ENCODE results near the gene NPTX1. TPM values are rescaled to one million over a fixed set of nuclear protein-coding genes. Genes with fewer than 3 reads are reported as not detected.

The NPTX1 gene
- total and polyA plus RNA-seq, 4 donors, result 0.56 to 7.5 (median 1.2) TPM

DNA sequence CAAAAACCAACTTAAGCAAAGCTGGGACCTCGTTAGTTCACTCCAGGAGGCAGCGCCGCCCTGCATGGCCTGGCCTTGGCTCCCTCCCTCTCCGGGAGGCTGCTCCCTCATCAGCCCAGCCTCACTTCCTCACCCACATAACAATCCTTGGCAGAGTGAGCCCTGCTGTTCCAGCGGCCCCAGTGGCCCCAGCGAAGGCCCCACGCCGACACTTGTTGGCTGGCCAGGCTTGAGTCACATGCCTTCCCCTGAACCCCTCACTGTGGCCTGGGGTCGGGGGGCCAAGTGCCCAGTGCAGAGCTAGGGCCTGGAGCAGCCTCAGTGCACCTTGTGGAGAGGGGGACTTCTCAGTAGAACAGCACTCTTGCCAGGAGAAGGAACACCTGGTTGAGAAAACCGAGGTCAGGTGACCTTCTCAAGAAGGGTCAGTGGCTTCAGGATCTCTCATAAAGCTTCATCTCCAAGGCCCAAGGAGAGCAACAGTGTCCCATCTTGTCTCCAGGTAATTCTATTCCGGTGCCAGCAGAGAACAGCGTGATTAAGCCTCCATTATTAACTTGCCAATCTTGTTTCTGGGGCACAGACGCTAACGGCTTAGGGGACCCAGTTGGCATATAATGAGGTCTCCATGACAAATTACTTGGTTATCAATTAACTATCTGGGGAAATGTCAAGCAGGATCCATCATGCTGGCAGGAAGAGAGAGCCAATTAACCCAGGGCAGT, 34.6 kb downstream of the NPTX1 start:
- no peak for DNase-seq
- TF ChIP-seq, protein P1, sequence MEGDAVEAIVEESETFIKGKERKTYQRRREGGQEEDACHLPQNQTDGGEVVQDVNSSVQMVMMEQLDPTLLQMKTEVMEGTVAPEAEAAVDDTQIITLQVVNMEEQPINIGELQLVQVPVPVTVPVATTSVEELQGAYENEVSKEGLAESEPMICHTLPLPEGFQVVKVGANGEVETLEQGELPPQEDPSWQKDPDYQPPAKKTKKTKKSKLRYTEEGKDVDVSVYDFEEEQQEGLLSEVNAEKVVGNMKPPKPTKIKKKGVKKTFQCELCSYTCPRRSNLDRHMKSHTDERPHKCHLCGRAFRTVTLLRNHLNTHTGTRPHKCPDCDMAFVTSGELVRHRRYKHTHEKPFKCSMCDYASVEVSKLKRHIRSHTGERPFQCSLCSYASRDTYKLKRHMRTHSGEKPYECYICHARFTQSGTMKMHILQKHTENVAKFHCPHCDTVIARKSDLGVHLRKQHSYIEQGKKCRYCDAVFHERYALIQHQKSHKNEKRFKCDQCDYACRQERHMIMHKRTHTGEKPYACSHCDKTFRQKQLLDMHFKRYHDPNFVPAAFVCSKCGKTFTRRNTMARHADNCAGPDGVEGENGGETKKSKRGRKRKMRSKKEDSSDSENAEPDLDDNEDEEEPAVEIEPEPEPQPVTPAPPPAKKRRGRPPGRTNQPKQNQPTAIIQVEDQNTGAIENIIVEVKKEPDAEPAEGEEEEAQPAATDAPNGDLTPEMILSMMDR (IDR thresholded peaks at IDR 0.05; ENCODE audit: control extremely low read depth, extremely low read depth), result no peak
- 91 to 96% methylated on average over 14 of the region's 14 CpGs for WGBS, 2 donors

DNA sequence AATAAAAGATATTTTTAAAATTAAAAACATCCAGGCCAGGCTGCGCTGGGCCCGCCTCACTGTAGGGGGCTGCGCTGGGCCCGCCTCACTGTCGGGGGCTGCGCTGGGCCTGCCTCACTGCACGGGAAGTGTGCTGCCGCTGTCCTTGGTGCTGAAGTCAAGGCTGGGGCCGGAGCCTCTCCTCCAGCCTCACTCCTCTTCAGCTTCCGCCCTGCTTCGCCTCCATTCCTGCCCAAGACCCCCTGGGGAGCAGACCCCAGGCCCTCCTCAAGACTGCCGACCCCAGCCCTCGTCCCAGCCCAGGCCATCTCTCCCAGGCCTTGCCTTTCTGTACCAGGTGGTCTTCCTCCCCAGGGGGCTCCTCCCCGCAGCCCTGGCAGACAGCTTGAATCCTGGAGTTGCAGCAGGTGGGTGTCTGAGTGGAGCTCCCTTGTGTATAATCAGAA, 35.3 kb downstream of the NPTX1 start:
- 47 to 49% methylated on average over 14 of the region's 14 CpGs for WGBS, 2 donors
- DNase-seq (peak; percentile 75 to 80 (median 78)), ATAC-seq (ENCODE audit: insufficient read depth, low FRiP score) (no peak)
- TF ChIP-seq, protein P1 (IDR thresholded peaks at IDR 0.05; ENCODE audit: control extremely low read depth, extremely low read depth), result no peak
- H3K9me3 ChIP-seq (ENCODE audit: control insufficient read depth in 4 of 4, insufficient read depth in 3 of 4, low read length in 3 of 4), result no peaks in the 10 kb centered on the region
- H3K27ac ChIP-seq (ENCODE audit: low read depth in 1 of 2, low read length in 1 of 2), result no peak overlapping the region
- H3K9ac ChIP-seq (ENCODE audit: insufficient read depth in 1 of 2, low read length in 2 of 2), result no peak overlapping the region
- peaks cover 0 to 7% (median 0%) of the 10 kb centered on the region in 3 donors for H3K27me3 ChIP-seq (ENCODE audit: control insufficient read depth in 3 of 3, insufficient read depth in 3 of 3, low read length in 2 of 3)
- H3K4me1 ChIP-seq (ENCODE audit: control insufficient read depth in 5 of 5, insufficient read depth in 5 of 5, low read length in 5 of 5), result no peaks in the 10 kb centered on the region
- H3K4me3 ChIP-seq, result no peak overlapping the region
- peaks cover 0 to 4% (median 0%) of the 10 kb centered on the region in 4 donors for H3K36me3 ChIP-seq (ENCODE audit: control insufficient read depth in 4 of 4, insufficient read depth in 4 of 4, low read length in 4 of 4)

More for the DNA sequence above, 34.6 kb downstream of the NPTX1 start:
- Histone ChIP-seq H3K27ac (ENCODE audit: low read depth in 1 of 2, low read length in 1 of 2) (no peak overlapping the region), H3K4me1 (ENCODE audit: control insufficient read depth in 5 of 5, insufficient read depth in 5 of 5, low read length in 5 of 5) (no peaks in the 10 kb centered on the region), H3K36me3 (ENCODE audit: control insufficient read depth in 4 of 4, insufficient read depth in 4 of 4, low read length in 4 of 4) (peaks cover 0 to 2% (median 0%) of the 10 kb centered on the region in 4 donors), H3K9me3 (ENCODE audit: control insufficient read depth in 4 of 4, insufficient read depth in 3 of 4, low read length in 3 of 4) (no peaks in the 10 kb centered on the region), H3K27me3 (ENCODE audit: control insufficient read depth in 3 of 3, insufficient read depth in 3 of 3, low read length in 2 of 3) (peaks cover 0 to 7% (median 0%) of the 10 kb centered on the region in 3 donors), H3K9ac (ENCODE audit: insufficient read depth in 1 of 2, low read length in 2 of 2) (no peak overlapping the region), H3K4me3 (no peak overlapping the region)
- ATAC-seq (ENCODE audit: insufficient read depth, low FRiP score), result no peak

- peaks cover 0 to 7% (median 0%) of the 10 kb centered on the region in 3 donors for H3K27me3 ChIP-seq (ENCODE audit: control insufficient read depth in 3 of 3, insufficient read depth in 3 of 3, low read length in 2 of 3)
- 83% methylated on average over 9 of the region's 9 CpGs for WGBS, 2 donors
- TF ChIP-seq, protein P1 (IDR thresholded peaks at IDR 0.05; ENCODE audit: control extremely low read depth, extremely low read depth), result no peak
- H3K4me3 ChIP-seq, result no peak overlapping the region
- ATAC-seq (ENCODE audit: insufficient read depth, low FRiP score) (no peak), DNase-seq (no peak)
- H3K4me1 ChIP-seq (ENCODE audit: control insufficient read depth in 5 of 5, insufficient read depth in 5 of 5, low read length in 5 of 5), result no peaks in the 10 kb centered on the region
- H3K9ac ChIP-seq (ENCODE audit: insufficient read depth in 1 of 2, low read length in 2 of 2), result no peak overlapping the region
- H3K36me3 ChIP-seq (ENCODE audit: control insufficient read depth in 4 of 4, insufficient read depth in 4 of 4, low read length in 4 of 4), result peaks cover 0 to 4% (median 0%) of the 10 kb centered on the region in 4 donors
- H3K27ac ChIP-seq (ENCODE audit: low read depth in 1 of 2, low read length in 1 of 2), result no peak overlapping the region
- H3K9me3 ChIP-seq (ENCODE audit: control insufficient read depth in 4 of 4, insufficient read depth in 3 of 4, low read length in 3 of 4), result no peaks in the 10 kb centered on the region
Observed at GRCh38 chr17:80439499-80439898, 36.9 kb downstream of the NPTX1 start.

Measured in lung (tissue), 12 donors.